NB4 (cell line): ENCODE data around the gene PUDP.

Source experiments
- MYC ChIP-seq: IDR thresholded peaks from 2 replicates; pipeline ENCODE4 v1.6.1; 2011; ENCODE audit warnings: low read depth, low read length
- POLR2A ChIP-seq: IDR thresholded peaks from 2 replicates; pipeline ENCODE4 v1.6.1; 2011; ENCODE audit warnings: mild to moderate bottlenecking; ENCODE audit not compliant: insufficient read length; ENCODE audit errors: extremely low read depth
- TF ChIP-seq, protein P1 (sequence below): IDR thresholded peaks from 2 replicates; pipeline ENCODE4 v1.6.1; 2011; ENCODE audit warnings: low read depth, low read length
- TF ChIP-seq, protein P2 (sequence below): IDR thresholded peaks from one replicate; pipeline ENCODE4 v1.5.1; 2012; ENCODE audit warnings: low read depth, low read length

DNA sequence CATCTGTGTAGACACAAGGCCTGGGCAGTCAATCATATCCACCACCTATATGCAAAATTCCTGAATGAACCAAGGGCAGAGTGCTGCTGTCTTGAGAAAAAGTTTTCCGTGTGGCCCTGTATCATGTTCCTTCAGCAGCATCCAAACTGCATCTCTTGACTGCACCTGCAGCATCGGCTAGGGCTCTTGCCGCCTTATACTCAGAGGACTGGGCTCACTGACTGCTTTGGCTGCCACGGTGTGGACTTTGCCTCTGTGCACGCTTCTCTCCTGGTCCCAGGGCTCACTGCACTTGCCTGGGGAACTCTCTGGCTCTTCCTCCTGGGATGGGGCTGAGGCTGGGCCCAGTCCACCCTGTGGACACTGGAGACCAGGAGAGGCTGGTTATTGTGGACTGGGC, 39.9 kb downstream of the PUDP start:
- TF ChIP-seq POLR2A: no peak
- TF ChIP-seq, protein P1, sequence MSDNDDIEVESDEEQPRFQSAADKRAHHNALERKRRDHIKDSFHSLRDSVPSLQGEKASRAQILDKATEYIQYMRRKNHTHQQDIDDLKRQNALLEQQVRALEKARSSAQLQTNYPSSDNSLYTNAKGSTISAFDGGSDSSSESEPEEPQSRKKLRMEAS: no peak
- TF ChIP-seq, protein P2, sequence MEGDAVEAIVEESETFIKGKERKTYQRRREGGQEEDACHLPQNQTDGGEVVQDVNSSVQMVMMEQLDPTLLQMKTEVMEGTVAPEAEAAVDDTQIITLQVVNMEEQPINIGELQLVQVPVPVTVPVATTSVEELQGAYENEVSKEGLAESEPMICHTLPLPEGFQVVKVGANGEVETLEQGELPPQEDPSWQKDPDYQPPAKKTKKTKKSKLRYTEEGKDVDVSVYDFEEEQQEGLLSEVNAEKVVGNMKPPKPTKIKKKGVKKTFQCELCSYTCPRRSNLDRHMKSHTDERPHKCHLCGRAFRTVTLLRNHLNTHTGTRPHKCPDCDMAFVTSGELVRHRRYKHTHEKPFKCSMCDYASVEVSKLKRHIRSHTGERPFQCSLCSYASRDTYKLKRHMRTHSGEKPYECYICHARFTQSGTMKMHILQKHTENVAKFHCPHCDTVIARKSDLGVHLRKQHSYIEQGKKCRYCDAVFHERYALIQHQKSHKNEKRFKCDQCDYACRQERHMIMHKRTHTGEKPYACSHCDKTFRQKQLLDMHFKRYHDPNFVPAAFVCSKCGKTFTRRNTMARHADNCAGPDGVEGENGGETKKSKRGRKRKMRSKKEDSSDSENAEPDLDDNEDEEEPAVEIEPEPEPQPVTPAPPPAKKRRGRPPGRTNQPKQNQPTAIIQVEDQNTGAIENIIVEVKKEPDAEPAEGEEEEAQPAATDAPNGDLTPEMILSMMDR: no peak
- no peak for TF ChIP-seq MYC
